IMR-90 (cell line): ENCODE results near the gene DYRK1A. TPM values are rescaled to one million over a fixed set of nuclear protein-coding genes. Genes with fewer than 3 reads are reported as not detected.

ENCODE experiments used
- ATAC-seq: fragments of 200-7000 bp; cut with Tn5 transposase; 2 replicates; pipeline ENCODE4 v1.9.1; 2020; ENCODE audit warnings: low read depth, mild to moderate bottlenecking, moderate library complexity
- BruUV-seq: library from RNA; stranded (reverse); fragments of 400-500 nt; replicated peaks from 2 replicates; lab custom pipeline; 2021; lab: Mats Ljungman, UMichigan
- CTCF ChIA-PET: fragments of 300-600 bp; formaldehyde crosslinking; extraction: SDS; loops from one replicate; lab custom pipeline; 2021; ENCODE audit warnings: antibody characterized with exemption; lab: Yijun Ruan, JAX
- POLR2A ChIA-PET: fragments of 300-600 bp; sonication (Branson Sonifier 250); formaldehyde crosslinking; loops from one replicate; lab custom pipeline; 2022; ENCODE audit warnings: antibody characterized with exemption; ENCODE audit not compliant: unreplicated experiment; lab: Charles Lee
- DNase-seq: peaks from one replicate; pipeline ENCODE4 v3.0.0; 2013
- H2AFZ ChIP-seq: replicated peaks from 2 replicates; pipeline ENCODE3; 2013; ENCODE audit warnings: low read length, mild to moderate bottlenecking; ENCODE audit not compliant: poor library complexity
- H2AK5ac ChIP-seq: 2 replicates; pipeline ENCODE4 v1.6.1; 2013; ENCODE audit warnings: low read depth, low read length, inconsistent platforms
- H2AK9ac ChIP-seq: replicated peaks from 2 replicates; pipeline ENCODE3; 2013; ENCODE audit warnings: mild to moderate bottlenecking, low read depth, low read length, moderate library complexity; ENCODE audit not compliant: poor library complexity
- H2BK120ac ChIP-seq: 2 replicates; pipeline ENCODE4 v1.6.1; 2013; ENCODE audit warnings: low read depth, low read length, inconsistent platforms
- H2BK15ac ChIP-seq: 3 replicates; pipeline ENCODE4 v1.6.1; 2013; ENCODE audit warnings: low read depth, low read length, inconsistent platforms
- H2BK20ac ChIP-seq: 2 replicates; pipeline ENCODE4 v1.6.1; 2013; ENCODE audit warnings: low read depth, mild to moderate bottlenecking, inconsistent platforms, low read length, moderate library complexity
- H2BK5ac ChIP-seq: 2 replicates; pipeline ENCODE4 v1.6.1; 2013; ENCODE audit warnings: mild to moderate bottlenecking, low read depth, low read length, inconsistent platforms; ENCODE audit not compliant: poor library complexity, severe bottlenecking
- H3K14ac ChIP-seq: replicated peaks from 2 replicates; pipeline ENCODE4 v1.6.1; 2013; ENCODE audit warnings: low read depth, low read length, inconsistent platforms
- H3K18ac ChIP-seq: 2 replicates; pipeline ENCODE4 v1.6.1; 2013; ENCODE audit warnings: low read depth, low read length, control low read depth
- H3K23ac ChIP-seq: 2 replicates; pipeline ENCODE4 v1.6.1; 2013; ENCODE audit warnings: low read depth, low read length, inconsistent platforms
- H3K27ac ChIP-seq: 2 replicates; pipeline ENCODE4 v1.5.1; 2013; ENCODE audit warnings: mild to moderate bottlenecking, control low read depth, low read length; ENCODE audit not compliant: insufficient read depth
- H3K27me3 ChIP-seq: 2 replicates; pipeline ENCODE4 v1.6.1; 2013; ENCODE audit warnings: low read length; ENCODE audit not compliant: control insufficient read depth, insufficient read depth
- H3K36me3 ChIP-seq: 2 replicates; pipeline ENCODE4 v1.6.1; 2013; ENCODE audit warnings: low read length, mixed read lengths; ENCODE audit not compliant: control insufficient read depth, insufficient read depth
- H3K4ac ChIP-seq: 2 replicates; pipeline ENCODE4 v1.6.1; 2013; ENCODE audit warnings: low read depth, low read length, inconsistent platforms
- H3K4me1 ChIP-seq: 2 replicates; pipeline ENCODE4 v1.6.1; 2013; ENCODE audit warnings: low read length, mixed read lengths; ENCODE audit not compliant: control insufficient read depth, insufficient read depth
- H3K4me2 ChIP-seq: 2 replicates; pipeline ENCODE4 v1.6.1; 2013; ENCODE audit warnings: low read depth, mild to moderate bottlenecking, control low read depth, low read length, moderate library complexity
- H3K4me3 ChIP-seq: 2 replicates; pipeline ENCODE4 v1.5.1; 2013; ENCODE audit warnings: low read depth, mild to moderate bottlenecking, control low read depth, low read length, moderate library complexity; ENCODE audit not compliant: insufficient read depth
- H3K56ac ChIP-seq: 2 replicates; pipeline ENCODE4 v1.6.1; 2013; ENCODE audit warnings: low read length, inconsistent platforms; ENCODE audit not compliant: insufficient read depth; ENCODE audit errors: extremely low read depth
- H3K79me1 ChIP-seq, 2 experiments: 2 replicates each; pipeline ENCODE4 v1.6.1; 2013; ENCODE audit warnings: low read length in 2 of 2, inconsistent platforms in 1 of 2, low read depth in 1 of 2
- H3K9ac ChIP-seq: 2 replicates; pipeline ENCODE4 v1.6.1; 2013; ENCODE audit warnings: low read depth, low read length, control low read depth
- H3K9me1 ChIP-seq: 2 replicates; pipeline ENCODE4 v1.6.1; 2013; ENCODE audit warnings: low read length, inconsistent platforms; ENCODE audit not compliant: insufficient read depth
- H3K9me3 ChIP-seq: 2 replicates; pipeline ENCODE4 v1.6.1; 2013; ENCODE audit warnings: low read length; ENCODE audit not compliant: control insufficient read depth, insufficient read depth
- H4K20me1 ChIP-seq: 2 replicates; pipeline ENCODE4 v1.6.1; 2013; ENCODE audit warnings: low read length, inconsistent platforms; ENCODE audit not compliant: insufficient read depth
- H4K5ac ChIP-seq: 2 replicates; pipeline ENCODE4 v1.6.1; 2013; ENCODE audit warnings: mild to moderate bottlenecking, low read depth, low read length, control low read depth
- H4K8ac ChIP-seq, 2 experiments: 2 replicates each; pipeline ENCODE4 v1.6.1; 2013; ENCODE audit warnings: low read depth in 2 of 2, low read length in 2 of 2, control low read depth in 1 of 2, inconsistent platforms in 1 of 2
- H4K91ac ChIP-seq: 2 replicates; pipeline ENCODE4 v1.6.1; 2013; ENCODE audit warnings: low read depth, low read length, inconsistent platforms; ENCODE audit not compliant: insufficient read depth
- CEBPB ChIP-seq: IDR thresholded peaks from 2 replicates; pipeline ENCODE4 v1.6.1; 2012; ENCODE audit warnings: low read depth, low read length, improper control_type of control experiment
- CHD1 ChIP-seq: IDR thresholded peaks from 2 replicates; pipeline ENCODE4 v1.6.1; 2012; ENCODE audit warnings: low read depth, low read length, improper control_type of control experiment
- MAFK ChIP-seq: IDR thresholded peaks from 2 replicates; pipeline ENCODE4 v1.6.1; 2012; ENCODE audit warnings: low read depth, low read length, improper control_type of control experiment
- NFE2L2 ChIP-seq: fragments of 150-350 bp; IDR thresholded peaks from 2 replicates; pipeline ENCODE4 v1.6.1; 2016; ENCODE audit warnings: low read depth, mild to moderate bottlenecking, low read length
- WGBS, 2 experiments: methylation state at CpG; one replicate each; pipeline versions ENCODE4 v1.1.5 to v1.1.7; 2013; ENCODE audit warnings: missing lambda C conversion rate in 2 of 2; ENCODE audit not compliant: insufficient read length in 1 of 2; ENCODE audit errors: extremely low coverage in 2 of 2; 5-methylcytosine and 5-hydroxymethylcytosine counted together
- dilution Hi-C: fragments of 300-500 bp; cut with HindIII; formaldehyde crosslinking; loops from one replicate; pipeline ENCODE4 v1.14.3; 2018; ENCODE audit warnings: low sequenced_read_pairs; ENCODE audit not compliant: unreplicated experiment
- in situ Hi-C: fragments of 300-500 bp; cut with MboI; formaldehyde crosslinking; loops from 3 replicates; pipeline ENCODE4 v1.14.3; 2019; ENCODE audit warnings: low sequenced_read_pairs, inconsistent platforms, mixed read lengths
- intact Hi-C: fragments of 100-400 bp; cut with micrococcal nuclease; formaldehyde crosslinking; loops from 2 replicates; pipeline ENCODE4 v1.10.0; 2022
- polyA plus RNA-seq, 3 experiments: library from polyadenylated mRNA; depleted of rRNA; stranded (reverse); fragments of >200 nt; gene quantifications; 2 replicates each; pipeline ENCODE4 v1.2.3, GENCODE V29; 2012; ENCODE audit warnings: low replicate concordance in 1 of 3
- total RNA-seq: library from RNA; depleted of rRNA; stranded (reverse); fragments of >200 nt; gene quantifications from 2 replicates; pipeline ENCODE4 v1.2.3, GENCODE V29; 2012

Gene DYRK1A
- total and polyA plus RNA-seq, 2 of the 4 experiments (the other 2 are of a cell fraction) = 18.6 to 50.5 TPM

DNA sequence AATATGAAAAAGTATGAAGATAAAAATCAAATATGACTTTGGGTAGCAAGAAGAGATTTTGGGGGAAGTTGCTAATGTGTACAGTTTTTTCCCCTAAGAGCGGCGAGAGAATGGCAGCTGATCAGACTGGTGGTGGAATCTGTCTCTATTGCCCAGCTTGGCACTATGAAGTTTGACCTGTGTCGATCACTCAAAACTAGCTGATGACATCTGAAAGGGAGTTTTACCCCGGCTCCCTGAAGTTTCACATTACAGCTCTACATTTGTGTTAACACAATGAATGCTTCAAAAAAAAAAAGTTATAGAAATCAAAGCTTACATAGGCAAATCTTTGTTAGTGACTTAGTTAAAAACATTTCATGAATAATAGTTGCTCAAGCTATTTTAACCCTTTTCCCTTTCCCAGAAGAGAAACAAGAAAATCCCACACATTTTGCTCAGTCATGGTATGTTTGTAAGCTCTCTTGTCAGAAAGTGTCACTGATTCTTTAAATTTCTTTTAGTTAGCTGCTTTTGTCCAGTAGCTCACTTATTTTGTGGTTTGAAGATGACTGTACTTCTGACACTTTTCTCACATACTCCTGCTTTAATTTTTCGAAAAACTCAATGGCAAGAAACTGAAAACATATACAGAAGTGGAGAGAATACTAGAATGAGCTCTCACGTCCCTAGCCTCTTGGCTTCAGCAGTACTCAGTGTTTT lies 41.3 kb downstream of the DYRK1A start:
- peak; percentile 31; the same call in 1 of the 2 replicates for ATAC-seq
- no peak overlapping the region for H2BK15ac ChIP-seq

More for the DNA sequence above, 41.3 kb downstream of the DYRK1A start:
- no peak overlapping the region for H2AFZ ChIP-seq
- no peak overlapping the region for H3K56ac ChIP-seq
- H3K4me1 ChIP-seq = peaks cover 19% of the 10 kb centered on the region
- peak overlapping the region; percentile 64; the same call in 1 of the 2 replicates for H3K27ac ChIP-seq
- dilution Hi-C loops (no loop called here), intact Hi-C loops (no loop called here), in situ Hi-C loops (no loop called here)
- H3K4me2 ChIP-seq = peak overlapping the region; percentile 80
- H3K18ac ChIP-seq = no peak overlapping the region
- no CpG with 5 or more reads among the region's 6 CpGs for WGBS, 2 experiments
- peaks cover 15 to 76% of the 10 kb centered on the region in 2 experiments; a peak in 3 of 4 replicates for H3K79me1 ChIP-seq
- H2AK9ac ChIP-seq = no peak overlapping the region
- H3K36me3 ChIP-seq = no peaks in the 10 kb centered on the region
- ChIA-PET POLR2A (no interaction called here), CTCF (interaction anchor here (0.7 to 0.9 kb wide), 3 partner anchors 9 to 162 kb away, joined by 3 read pairs; no protein-coding TSS in a partner anchor)
- H3K9ac ChIP-seq = no peak overlapping the region; the same call in 1 of the 2 replicates
- no peaks in the 10 kb centered on the region for H3K27me3 ChIP-seq
- H4K91ac ChIP-seq = no peak overlapping the region
- no peaks in the 10 kb centered on the region for H3K9me3 ChIP-seq
- H2BK5ac ChIP-seq = peak overlapping the region; percentile 53
- TF ChIP-seq MAFK (peak; percentile 51; the same call in 1 of the 2 replicates), CHD1 (no peak), CEBPB (peak; percentile 29; the same call in 1 of the 2 replicates), NFE2L2 (peak; percentile 86)
- H3K9me1 ChIP-seq = peaks cover 18% of the 10 kb centered on the region
- peak overlapping the region; percentile 46 for H3K23ac ChIP-seq
- peak; percentile 63 for DNase-seq
- 0 out of 2 replicates have a peak overlapping the region, but pooled peaks have one; percentile 4 for H3K4ac ChIP-seq
- BruUV-seq = no TSS peak
- H2BK120ac ChIP-seq = no peak overlapping the region
- no peak overlapping the region for H2BK20ac ChIP-seq
- no peak overlapping the region for H4K5ac ChIP-seq
- no peak overlapping the region for H2AK5ac ChIP-seq
- 0 out of 2 replicates have a peak overlapping the region, but pooled peaks have one; percentile 3 for H3K4me3 ChIP-seq
- H4K8ac ChIP-seq = no peak overlapping the region
- H4K20me1 ChIP-seq = peaks cover 83% of the 10 kb centered on the region
- 0 out of 2 replicates have a peak overlapping the region, but pooled peaks have one; percentile 10 for H3K14ac ChIP-seq
